Panc1 (cell line): ENCODE data around the gene NAA25.

Experiments used
- POLR2AphosphoS5 ChIP-seq: IDR thresholded peaks from 2 replicates; pipeline ENCODE4 v1.6.1; 2012; ENCODE audit warnings: mild to moderate bottlenecking, low read depth, low read length, moderate library complexity
- SIN3A ChIP-seq: IDR thresholded peaks from 2 replicates; pipeline ENCODE4 v1.6.1; 2012; ENCODE audit warnings: low read depth, mild to moderate bottlenecking, low read length, moderate library complexity, borderline replicate concordance; ENCODE audit not compliant: insufficient read depth
- TCF7L2 ChIP-seq: IDR thresholded peaks from 2 replicates; pipeline ENCODE4 v1.6.1; 2011; ENCODE audit warnings: mild to moderate bottlenecking, low read depth, low read length, inconsistent platforms
- TF ChIP-seq, protein P1 (sequence below): fragments of 450-650 bp; IDR thresholded peaks from 2 replicates; pipeline ENCODE4 v1.5.1; 2017; ENCODE audit warnings: mild to moderate bottlenecking
- TF ChIP-seq, protein P2 (sequence below), 2 experiments: IDR thresholded peaks; 2 replicates each; pipeline ENCODE4 v1.6.1; 2011 to 2012; ENCODE audit warnings: low read depth in 2 of 2, control low read depth in 1 of 2, low read length in 1 of 2, mild to moderate bottlenecking in 1 of 2, moderate library complexity in 1 of 2; ENCODE audit not compliant: insufficient read depth in 1 of 2

GRCh38 chr12:112122823-112123690, 14.5 kb upstream of the NAA25 start:
- TF ChIP-seq, protein P1, sequence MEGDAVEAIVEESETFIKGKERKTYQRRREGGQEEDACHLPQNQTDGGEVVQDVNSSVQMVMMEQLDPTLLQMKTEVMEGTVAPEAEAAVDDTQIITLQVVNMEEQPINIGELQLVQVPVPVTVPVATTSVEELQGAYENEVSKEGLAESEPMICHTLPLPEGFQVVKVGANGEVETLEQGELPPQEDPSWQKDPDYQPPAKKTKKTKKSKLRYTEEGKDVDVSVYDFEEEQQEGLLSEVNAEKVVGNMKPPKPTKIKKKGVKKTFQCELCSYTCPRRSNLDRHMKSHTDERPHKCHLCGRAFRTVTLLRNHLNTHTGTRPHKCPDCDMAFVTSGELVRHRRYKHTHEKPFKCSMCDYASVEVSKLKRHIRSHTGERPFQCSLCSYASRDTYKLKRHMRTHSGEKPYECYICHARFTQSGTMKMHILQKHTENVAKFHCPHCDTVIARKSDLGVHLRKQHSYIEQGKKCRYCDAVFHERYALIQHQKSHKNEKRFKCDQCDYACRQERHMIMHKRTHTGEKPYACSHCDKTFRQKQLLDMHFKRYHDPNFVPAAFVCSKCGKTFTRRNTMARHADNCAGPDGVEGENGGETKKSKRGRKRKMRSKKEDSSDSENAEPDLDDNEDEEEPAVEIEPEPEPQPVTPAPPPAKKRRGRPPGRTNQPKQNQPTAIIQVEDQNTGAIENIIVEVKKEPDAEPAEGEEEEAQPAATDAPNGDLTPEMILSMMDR = no peak
- TF ChIP-seq, protein P2, sequence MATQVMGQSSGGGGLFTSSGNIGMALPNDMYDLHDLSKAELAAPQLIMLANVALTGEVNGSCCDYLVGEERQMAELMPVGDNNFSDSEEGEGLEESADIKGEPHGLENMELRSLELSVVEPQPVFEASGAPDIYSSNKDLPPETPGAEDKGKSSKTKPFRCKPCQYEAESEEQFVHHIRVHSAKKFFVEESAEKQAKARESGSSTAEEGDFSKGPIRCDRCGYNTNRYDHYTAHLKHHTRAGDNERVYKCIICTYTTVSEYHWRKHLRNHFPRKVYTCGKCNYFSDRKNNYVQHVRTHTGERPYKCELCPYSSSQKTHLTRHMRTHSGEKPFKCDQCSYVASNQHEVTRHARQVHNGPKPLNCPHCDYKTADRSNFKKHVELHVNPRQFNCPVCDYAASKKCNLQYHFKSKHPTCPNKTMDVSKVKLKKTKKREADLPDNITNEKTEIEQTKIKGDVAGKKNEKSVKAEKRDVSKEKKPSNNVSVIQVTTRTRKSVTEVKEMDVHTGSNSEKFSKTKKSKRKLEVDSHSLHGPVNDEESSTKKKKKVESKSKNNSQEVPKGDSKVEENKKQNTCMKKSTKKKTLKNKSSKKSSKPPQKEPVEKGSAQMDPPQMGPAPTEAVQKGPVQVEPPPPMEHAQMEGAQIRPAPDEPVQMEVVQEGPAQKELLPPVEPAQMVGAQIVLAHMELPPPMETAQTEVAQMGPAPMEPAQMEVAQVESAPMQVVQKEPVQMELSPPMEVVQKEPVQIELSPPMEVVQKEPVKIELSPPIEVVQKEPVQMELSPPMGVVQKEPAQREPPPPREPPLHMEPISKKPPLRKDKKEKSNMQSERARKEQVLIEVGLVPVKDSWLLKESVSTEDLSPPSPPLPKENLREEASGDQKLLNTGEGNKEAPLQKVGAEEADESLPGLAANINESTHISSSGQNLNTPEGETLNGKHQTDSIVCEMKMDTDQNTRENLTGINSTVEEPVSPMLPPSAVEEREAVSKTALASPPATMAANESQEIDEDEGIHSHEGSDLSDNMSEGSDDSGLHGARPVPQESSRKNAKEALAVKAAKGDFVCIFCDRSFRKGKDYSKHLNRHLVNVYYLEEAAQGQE (IDR thresholded peaks at IDR 0.05; ENCODE audit: insufficient read depth in 1 of 2, low read depth in 2 of 2, low read length in 1 of 2) = no peak
- no peak for TF ChIP-seq POLR2AphosphoS5
- no peak for TF ChIP-seq TCF7L2
- TF ChIP-seq SIN3A = no peak
